Measurements from ENCODE around the gene GPR39. TPM values are rescaled to one million over a fixed set of nuclear protein-coding genes. Genes with fewer than 3 reads are reported as not detected.

Gene GPR39
- total RNA-seq, 2 donors from 2014 or later = not detected

DNA sequence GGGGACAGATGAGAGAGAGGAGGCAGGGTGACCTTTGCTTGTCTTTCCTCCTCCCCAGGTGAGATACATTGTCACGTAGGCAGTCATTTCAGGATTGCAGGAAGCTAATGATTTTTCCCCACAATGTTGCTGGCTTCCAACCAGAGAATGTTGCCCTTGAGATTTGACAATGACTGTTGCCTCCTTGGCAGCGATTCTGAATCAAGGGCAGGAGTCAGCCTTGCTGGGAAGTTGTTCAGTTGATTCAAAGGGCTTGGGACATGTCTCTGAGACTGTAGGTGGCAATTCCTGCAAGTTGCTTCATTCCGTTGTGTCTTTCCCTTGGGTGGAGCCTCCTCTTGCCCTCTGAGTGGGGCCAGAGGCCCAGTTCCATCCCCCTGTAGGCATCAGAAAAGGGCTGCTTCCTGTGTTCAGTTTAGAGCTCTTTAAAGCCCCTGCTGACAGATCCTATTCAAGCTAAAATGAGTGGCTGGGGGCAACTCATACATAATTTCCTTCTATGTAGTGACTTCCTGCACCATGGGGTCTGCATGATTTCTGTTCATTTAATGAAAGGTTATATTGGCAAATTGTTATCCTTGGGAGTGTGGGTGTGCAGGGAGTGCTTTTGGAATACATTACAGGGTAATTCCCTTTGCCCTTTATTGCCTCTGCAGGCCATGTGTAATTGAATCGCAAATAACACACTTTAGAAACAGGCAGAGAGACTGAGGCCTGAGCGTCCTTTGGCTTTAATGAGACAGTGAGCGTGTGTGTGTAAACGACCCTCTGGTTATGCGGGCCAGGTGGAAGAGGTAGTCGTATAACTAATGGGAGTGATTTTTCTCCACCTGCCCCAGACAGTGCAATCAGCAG, 52.4 kb downstream of the GPR39 start:
- Mint-ChIP-seq H3K27ac (no peak overlapping the region), H3K27me3 (ENCODE audit: low read depth) (no peaks in the 10 kb centered on the region)

GRCh38 chr2:132470746-132471145, 54.1 kb downstream of the GPR39 start:
- Mint-ChIP-seq H3K27ac (no peak overlapping the region), H3K4me1 (ENCODE audit: low read depth) (no peaks in the 10 kb centered on the region), H3K9me3 (peaks cover 3% of the 10 kb centered on the region in 2 donors), H3K4me3 (no peak overlapping the region), H3K27me3 (ENCODE audit: low read depth) (no peaks in the 10 kb centered on the region), H3K36me3 (ENCODE audit: insufficient read depth in 2 of 2) (peaks cover 3 to 6% of the 10 kb centered on the region in 2 donors)
- no peak for DNase-seq
- no peak for ATAC-seq (replicated peaks in 1 of 2)

More for the DNA sequence above, 52.4 kb downstream of the GPR39 start:
- Mint-ChIP-seq H3K4me3 (no peak overlapping the region), H3K4me1 (ENCODE audit: low read depth) (no peaks in the 10 kb centered on the region), H3K9me3 (peaks cover 3 to 4% of the 10 kb centered on the region in 2 donors), H3K36me3 (ENCODE audit: insufficient read depth in 2 of 2) (peaks cover 3 to 6% of the 10 kb centered on the region in 2 donors)
- ATAC-seq (replicated peaks in 1 of 2) = no peak
- no peak for DNase-seq

DNA sequence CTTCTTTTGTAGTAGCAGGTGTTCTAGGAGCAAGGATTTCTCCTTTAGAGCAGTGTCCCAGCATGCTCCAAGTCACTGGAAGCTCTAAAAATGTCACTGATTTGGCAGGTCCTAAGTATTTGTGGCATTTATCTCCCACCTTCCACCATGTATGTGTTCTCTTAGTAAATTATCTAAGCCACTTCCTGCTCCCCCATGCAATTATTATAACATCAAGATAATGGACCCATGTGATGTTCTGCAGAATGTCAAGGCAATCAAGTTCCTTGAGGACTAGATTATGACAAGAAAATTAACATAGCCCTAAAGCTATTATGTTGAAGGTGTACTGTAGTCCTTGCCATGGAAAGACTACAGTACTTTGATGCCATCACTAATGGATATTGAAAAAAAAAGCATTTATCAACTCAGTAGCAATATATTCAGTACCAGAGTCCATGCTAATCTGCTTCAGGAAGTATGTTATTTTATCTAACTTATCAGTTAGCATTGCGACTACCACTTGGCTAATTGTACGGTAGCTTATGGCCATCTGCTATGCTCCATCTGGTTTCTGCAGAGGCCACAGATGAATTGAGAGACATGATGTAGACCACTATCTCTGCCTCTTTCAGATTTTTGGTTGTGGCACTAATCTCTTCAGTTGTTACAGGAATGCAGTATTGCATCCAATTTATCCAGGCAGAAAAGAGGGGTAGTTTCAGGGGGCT, 56.7 kb downstream of the GPR39 start:
- H3K9me3 Mint-ChIP-seq = peaks cover 2 to 4% of the 10 kb centered on the region in 2 donors
- no peaks in the 10 kb centered on the region for H3K4me1 Mint-ChIP-seq (ENCODE audit: low read depth)
- no peaks in the 10 kb centered on the region for H3K27me3 Mint-ChIP-seq (ENCODE audit: low read depth)
- H3K27ac Mint-ChIP-seq = no peak overlapping the region
- H3K36me3 Mint-ChIP-seq (ENCODE audit: insufficient read depth in 2 of 2) = no peaks in the 10 kb centered on the region
- DNase-seq (no peak), ATAC-seq (replicated peaks in 1 of 2) (no peak)
- no peak overlapping the region for H3K4me3 Mint-ChIP-seq

DNA sequence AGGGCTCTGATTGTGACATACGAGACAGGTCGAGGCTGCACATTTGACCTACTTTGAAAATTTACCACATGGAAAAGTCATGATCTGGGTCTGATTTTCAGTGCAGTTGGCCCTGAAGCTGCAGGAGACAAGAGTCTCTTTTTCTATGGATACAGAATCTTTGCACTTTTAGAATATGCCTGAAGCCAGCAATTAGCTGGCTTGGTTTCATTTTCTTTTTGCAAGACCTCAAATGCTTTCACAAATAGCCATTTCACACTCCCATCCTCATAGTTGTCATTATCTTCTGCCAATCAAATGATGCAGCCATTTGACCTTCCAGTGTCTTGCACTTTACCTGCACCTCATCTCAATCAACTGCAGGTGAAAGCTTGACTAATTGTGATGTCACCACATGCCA, 59.0 kb downstream of the GPR39 start:
- ATAC-seq (replicated peaks in 1 of 2) (no peak), DNase-seq (no peak)
- H3K4me3 Mint-ChIP-seq = no peak overlapping the region
- H3K36me3 Mint-ChIP-seq (ENCODE audit: insufficient read depth in 2 of 2) = no peaks in the 10 kb centered on the region
- no peaks in the 10 kb centered on the region for H3K4me1 Mint-ChIP-seq (ENCODE audit: low read depth)
- H3K27me3 Mint-ChIP-seq (ENCODE audit: low read depth) = no peaks in the 10 kb centered on the region
- no peak overlapping the region for H3K27ac Mint-ChIP-seq
- H3K9me3 Mint-ChIP-seq = peaks cover 8 to 9% of the 10 kb centered on the region in 2 donors

DNA sequence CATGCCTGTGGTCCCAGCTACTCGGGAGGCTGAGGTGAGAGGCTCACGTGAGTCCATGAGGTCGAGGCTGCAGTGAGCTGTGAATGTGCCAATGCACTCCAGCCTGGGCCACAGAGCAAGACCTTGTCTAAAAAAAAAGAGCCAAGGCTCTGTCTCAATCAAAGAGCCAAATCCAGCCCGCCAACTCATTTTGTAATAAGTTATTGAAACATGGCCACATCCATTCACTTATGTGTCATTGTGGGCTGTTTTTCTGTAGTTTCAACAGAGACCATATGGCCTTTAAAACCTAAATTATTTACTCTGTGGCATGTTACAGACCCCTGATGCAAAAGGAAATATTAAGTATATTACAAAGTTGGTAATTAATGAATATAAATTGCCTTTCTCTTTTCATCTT, 60.8 kb downstream of the GPR39 start:
- no peak overlapping the region for H3K4me3 Mint-ChIP-seq
- DNase-seq = no peak
- H3K27me3 Mint-ChIP-seq (ENCODE audit: low read depth) = no peaks in the 10 kb centered on the region
- peaks cover 9% of the 10 kb centered on the region in 2 donors for H3K9me3 Mint-ChIP-seq
- no peaks in the 10 kb centered on the region for H3K4me1 Mint-ChIP-seq (ENCODE audit: low read depth)
- no peak for ATAC-seq (replicated peaks in 1 of 2)
- no peak overlapping the region for H3K27ac Mint-ChIP-seq
- no peaks in the 10 kb centered on the region for H3K36me3 Mint-ChIP-seq (ENCODE audit: insufficient read depth in 2 of 2)

DNA sequence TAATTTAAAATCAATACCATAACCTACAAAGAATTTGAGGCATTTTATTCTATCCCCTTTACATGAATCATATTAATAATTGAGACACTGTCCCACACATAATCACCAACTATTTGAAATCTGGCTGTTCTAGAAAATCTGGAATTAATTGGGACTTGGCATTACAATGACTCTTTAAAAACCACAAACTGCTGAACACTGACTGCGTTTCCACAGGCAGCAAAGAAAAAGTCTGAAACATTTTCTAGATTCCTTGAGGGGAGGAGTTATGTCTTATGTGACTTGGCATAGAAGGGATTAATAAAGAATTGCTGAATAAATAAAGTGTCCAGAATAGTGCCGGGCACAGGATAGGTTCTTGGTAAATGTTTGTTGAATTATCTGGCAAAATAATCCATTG, 61.4 kb downstream of the GPR39 start:
- Mint-ChIP-seq H3K27ac (no peak overlapping the region), H3K4me1 (ENCODE audit: low read depth) (no peaks in the 10 kb centered on the region), H3K9me3 (peaks cover 9% of the 10 kb centered on the region in 2 donors), H3K27me3 (ENCODE audit: low read depth) (no peaks in the 10 kb centered on the region), H3K4me3 (no peak overlapping the region), H3K36me3 (ENCODE audit: insufficient read depth in 2 of 2) (no peaks in the 10 kb centered on the region)
- DNase-seq (no peak), ATAC-seq (replicated peaks in 1 of 2) (no peak)

GRCh38 chr2:132478461-132479105, 62.0 kb downstream of the GPR39 start:
- no peak overlapping the region for H3K4me3 Mint-ChIP-seq
- no peaks in the 10 kb centered on the region for H3K36me3 Mint-ChIP-seq (ENCODE audit: insufficient read depth in 2 of 2)
- peaks cover 7 to 9% of the 10 kb centered on the region in 2 donors for H3K9me3 Mint-ChIP-seq
- ATAC-seq (replicated peaks in 1 of 2) (no peak), DNase-seq (no peak)
- no peak overlapping the region for H3K27ac Mint-ChIP-seq
- H3K4me1 Mint-ChIP-seq (ENCODE audit: low read depth) = no peaks in the 10 kb centered on the region
- H3K27me3 Mint-ChIP-seq (ENCODE audit: low read depth) = no peaks in the 10 kb centered on the region

- ATAC-seq (replicated peaks in 1 of 2) (no peak), DNase-seq (no peak)
- Mint-ChIP-seq H3K27me3 (ENCODE audit: low read depth) (no peaks in the 10 kb centered on the region), H3K4me1 (ENCODE audit: low read depth) (no peaks in the 10 kb centered on the region), H3K27ac (no peak overlapping the region), H3K4me3 (no peak overlapping the region), H3K36me3 (ENCODE audit: insufficient read depth in 2 of 2) (no peaks in the 10 kb centered on the region), H3K9me3 (peaks cover 7 to 9% of the 10 kb centered on the region in 2 donors)
Measured at GRCh38 chr2:132479155-132479554, 62.5 kb downstream of the GPR39 start.

DNA sequence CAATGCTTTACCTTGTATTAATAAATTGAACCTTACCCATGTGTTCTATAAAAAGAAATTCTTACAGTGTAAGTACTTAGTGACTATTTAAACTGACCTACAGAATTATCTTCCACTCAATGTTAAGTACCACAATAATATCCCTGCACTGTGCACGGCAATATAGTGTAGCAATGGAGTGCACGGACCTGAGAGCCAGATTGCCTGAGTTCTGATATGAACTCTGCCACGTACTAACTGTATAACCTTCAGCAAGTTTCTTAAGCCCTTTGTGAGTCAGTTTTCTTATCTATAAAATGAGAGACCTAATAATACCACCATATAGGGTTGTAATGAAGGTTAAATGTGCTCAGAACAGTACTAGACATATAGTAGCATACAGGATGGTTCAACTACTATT, 66.2 kb downstream of the GPR39 start:
- peaks cover 7 to 8% of the 10 kb centered on the region in 2 donors for H3K9me3 Mint-ChIP-seq
- H3K36me3 Mint-ChIP-seq (ENCODE audit: insufficient read depth in 2 of 2) = no peaks in the 10 kb centered on the region
- no peak overlapping the region for H3K27ac Mint-ChIP-seq
- no peak overlapping the region for H3K4me3 Mint-ChIP-seq
- peaks cover 5% of the 10 kb centered on the region for H3K27me3 Mint-ChIP-seq (ENCODE audit: low read depth)
- DNase-seq = no peak
- no peaks in the 10 kb centered on the region for H3K4me1 Mint-ChIP-seq (ENCODE audit: low read depth)
- no peak for ATAC-seq (replicated peaks in 1 of 2)

- peaks cover 5 to 12% of the 10 kb centered on the region in 2 donors for H3K9me3 Mint-ChIP-seq
Measured at GRCh38 chr2:132484144-132484543, 67.5 kb downstream of the GPR39 start.

GRCh38 chr2:132488491-132488890, 71.9 kb downstream of the GPR39 start:
- no peak for DNase-seq
- no peak for ATAC-seq (replicated peaks in 1 of 2)
- Mint-ChIP-seq H3K4me1 (ENCODE audit: low read depth) (no peaks in the 10 kb centered on the region), H3K27me3 (ENCODE audit: low read depth) (peaks cover 5% of the 10 kb centered on the region), H3K9me3 (peaks cover 4 to 12% of the 10 kb centered on the region in 2 donors), H3K4me3 (no peak overlapping the region), H3K36me3 (ENCODE audit: insufficient read depth in 2 of 2) (no peaks in the 10 kb centered on the region), H3K27ac (no peak overlapping the region)

More at GRCh38 chr2:132484144-132484543, 67.5 kb downstream of the GPR39 start:
- peaks cover 5% of the 10 kb centered on the region for H3K27me3 Mint-ChIP-seq (ENCODE audit: low read depth)
- DNase-seq = no peak
- H3K4me3 Mint-ChIP-seq = no peak overlapping the region
- ATAC-seq (replicated peaks in 1 of 2) = no peak
- H3K27ac Mint-ChIP-seq = no peak overlapping the region
- no peaks in the 10 kb centered on the region for H3K4me1 Mint-ChIP-seq (ENCODE audit: low read depth)
- H3K36me3 Mint-ChIP-seq (ENCODE audit: insufficient read depth in 2 of 2) = no peaks in the 10 kb centered on the region

DNA sequence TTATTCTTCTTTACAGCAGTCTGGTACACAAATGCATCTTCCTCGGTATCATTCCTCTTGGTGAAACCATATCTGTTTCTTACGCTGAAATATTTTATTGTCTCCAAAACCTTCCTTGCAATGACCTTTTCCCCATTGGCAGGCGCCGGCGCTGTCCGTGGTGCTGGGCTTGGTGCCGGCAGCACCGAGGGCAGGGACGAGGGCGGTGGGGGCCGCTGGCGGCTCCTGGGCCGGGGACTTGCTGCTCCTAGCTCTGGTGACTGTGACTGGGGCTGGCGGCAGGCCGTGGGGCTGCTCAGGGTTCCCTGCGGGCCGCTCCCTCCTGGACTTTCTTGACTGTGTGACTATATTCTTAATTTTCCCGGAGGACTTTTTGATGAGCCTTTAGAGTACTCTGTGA, 72.5 kb downstream of the GPR39 start:
- Mint-ChIP-seq H3K4me1 (ENCODE audit: low read depth) (no peaks in the 10 kb centered on the region), H3K27ac (no peak overlapping the region), H3K4me3 (no peak overlapping the region), H3K36me3 (ENCODE audit: insufficient read depth in 2 of 2) (no peaks in the 10 kb centered on the region), H3K9me3 (peaks cover 6 to 12% of the 10 kb centered on the region in 2 donors), H3K27me3 (ENCODE audit: low read depth) (peaks cover 5% of the 10 kb centered on the region)
- DNase-seq (no peak), ATAC-seq (replicated peaks in 1 of 2) (no peak)

DNA sequence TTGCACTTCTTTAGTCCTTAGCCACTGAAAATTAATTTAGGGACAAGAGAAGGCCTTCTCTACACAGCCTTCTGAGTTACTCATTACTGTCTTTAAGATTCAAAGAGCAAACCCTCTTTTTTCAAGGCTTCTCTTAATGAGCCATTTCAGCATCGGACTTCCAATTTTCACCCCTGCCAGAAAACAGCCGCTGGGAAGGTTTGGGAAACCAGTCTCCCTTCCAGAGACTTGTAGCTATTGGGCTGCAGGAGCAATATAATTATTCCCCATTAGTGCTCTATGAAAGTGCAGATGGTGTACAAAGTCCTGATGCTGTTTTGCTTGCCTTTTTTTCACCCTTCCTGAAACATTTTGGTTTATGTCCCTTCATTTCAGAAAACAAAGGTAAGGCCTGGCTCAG, 79.3 kb downstream of the GPR39 start:
- H3K27ac Mint-ChIP-seq = no peak overlapping the region

More for the DNA sequence above, 79.3 kb downstream of the GPR39 start:
- H3K9me3 Mint-ChIP-seq = peaks cover 5% of the 10 kb centered on the region in 2 donors
- no peaks in the 10 kb centered on the region for H3K4me1 Mint-ChIP-seq (ENCODE audit: low read depth)
- no peak for DNase-seq
- H3K36me3 Mint-ChIP-seq (ENCODE audit: insufficient read depth in 2 of 2) = no peaks in the 10 kb centered on the region
- no peaks in the 10 kb centered on the region for H3K27me3 Mint-ChIP-seq (ENCODE audit: low read depth)
- H3K4me3 Mint-ChIP-seq = no peak overlapping the region
- ATAC-seq (replicated peaks in 1 of 2) = no peak

Data from activated T-cell treated with anti-CD3 and anti-CD28 coated beads, Interleukin-2, amount 50 U/mL, for 72 hours (primary cell).